WTC11 (cell line): Measurements from ENCODE around the gene RIPOR2. TPM values are rescaled to one million over a fixed set of nuclear protein-coding genes. Genes with fewer than 3 reads are reported as not detected.

ENCODE experiments used
- ATAC-seq: fragments of 200-7000 bp; cut with Tn5 transposase; 2 replicates; pipeline ENCODE4 v1.10.0; 2021; ENCODE audit warnings: mild to moderate bottlenecking, moderate library complexity
- CTCF ChIA-PET: fragments of 300-600 bp; sonication (Branson Sonifier 250); formaldehyde crosslinking; loops from one replicate; lab custom pipeline; 2021; ENCODE audit warnings: antibody characterized with exemption; lab: Charles Lee
- POLR2A ChIA-PET: fragments of 350-600 bp; sonication (Branson Sonifier 250); formaldehyde crosslinking; loops from one replicate; lab custom pipeline; 2021; ENCODE audit warnings: antibody characterized with exemption; lab: Charles Lee
- DNase-seq: peaks from one replicate; pipeline ENCODE4 v3.0.0; 2021; ENCODE audit warnings: low spot score
- H3K27ac Mint-ChIP-seq: 2 replicates; pipeline ENCODE4 v1.8.0; 2021; ENCODE audit warnings: mixed read lengths
- H3K27me3 Mint-ChIP-seq: 2 replicates; pipeline ENCODE4 v1.8.0; 2021; ENCODE audit warnings: low read depth, mild to moderate bottlenecking, moderate library complexity, mixed read lengths
- H3K36me3 Mint-ChIP-seq: 2 replicates; pipeline ENCODE4 v1.8.0; 2021; ENCODE audit warnings: mixed read lengths
- H3K4me1 Mint-ChIP-seq: 2 replicates; pipeline ENCODE4 v1.8.0; 2022; ENCODE audit warnings: mixed read lengths
- H3K4me3 Mint-ChIP-seq: 2 replicates; pipeline ENCODE4 v1.8.0; 2021; ENCODE audit warnings: mild to moderate bottlenecking, moderate library complexity, mixed read lengths
- H3K9me3 Mint-ChIP-seq: 2 replicates; pipeline ENCODE4 v1.8.0; 2021; ENCODE audit warnings: mixed read lengths
- ATF1 ChIP-seq: sonication (generic); formaldehyde crosslinking; IDR thresholded peaks from 2 replicates; pipeline ENCODE4 v1.8.1; 2023; ENCODE audit warnings: mild to moderate bottlenecking, moderate library complexity, missing genetic modification reagents
- CBFB ChIP-seq: sonication (generic); formaldehyde crosslinking; IDR thresholded peaks from 2 replicates; pipeline ENCODE4 v1.8.1; 2022; ENCODE audit warnings: mild to moderate bottlenecking, low read depth, missing genetic modification reagents
- CREB1 ChIP-seq: sonication (generic); formaldehyde crosslinking; IDR thresholded peaks from 2 replicates; pipeline ENCODE4 v1.8.0; 2023; ENCODE audit warnings: mild to moderate bottlenecking, missing genetic modification reagents
- FOXP4 ChIP-seq: sonication (generic); formaldehyde crosslinking; IDR thresholded peaks from 2 replicates; pipeline ENCODE4 v1.8.0; 2022; ENCODE audit warnings: mild to moderate bottlenecking, missing genetic modification reagents
- GABPB1 ChIP-seq: sonication (generic); formaldehyde crosslinking; IDR thresholded peaks from 2 replicates; pipeline ENCODE4 v1.8.1; 2023; ENCODE audit warnings: mild to moderate bottlenecking, missing genetic modification reagents
- MAX ChIP-seq: sonication (generic); formaldehyde crosslinking; IDR thresholded peaks from 2 replicates; pipeline ENCODE4 v1.8.0; 2022; ENCODE audit warnings: mild to moderate bottlenecking, missing genetic modification reagents
- NFE2L1 ChIP-seq: sonication (generic); formaldehyde crosslinking; IDR thresholded peaks from 2 replicates; pipeline ENCODE4 v1.8.1; 2023; ENCODE audit warnings: missing genetic modification reagents
- TP53 ChIP-seq: sonication (generic); formaldehyde crosslinking; IDR thresholded peaks from 2 replicates; pipeline ENCODE4 v1.8.1; 2023; ENCODE audit warnings: mild to moderate bottlenecking, missing genetic modification reagents
- ZBTB21 ChIP-seq: sonication (generic); formaldehyde crosslinking; IDR thresholded peaks from 2 replicates; pipeline ENCODE4 v1.8.1; 2023; ENCODE audit warnings: mild to moderate bottlenecking, missing genetic modification reagents, borderline replicate concordance
- ZBTB43 ChIP-seq: sonication (generic); formaldehyde crosslinking; IDR thresholded peaks from 2 replicates; pipeline ENCODE4 v1.8.1; 2023; ENCODE audit warnings: mild to moderate bottlenecking, missing genetic modification reagents
- total RNA-seq: library from RNA; stranded (reverse); gene quantifications from 3 replicates; pipeline ENCODE4 v1.2.3, GENCODE V29; 2021
- TF ChIP-seq, protein P1 (sequence below): sonication (generic); formaldehyde crosslinking; IDR thresholded peaks from 2 replicates; pipeline ENCODE4 v1.8.1; 2023; ENCODE audit warnings: mild to moderate bottlenecking, missing genetic modification reagents, borderline replicate concordance
- TF ChIP-seq, protein P2 (sequence below): fragments of 250-450 bp; sonication (Bioruptor Pico); IDR thresholded peaks from 2 replicates; pipeline ENCODE4 v1.9.0; 2021; ENCODE audit warnings: mild to moderate bottlenecking
- TF ChIP-seq, protein P3 (sequence below): sonication (generic); formaldehyde crosslinking; IDR thresholded peaks from 2 replicates; pipeline ENCODE4 v1.8.1; 2022; ENCODE audit warnings: mild to moderate bottlenecking, missing genetic modification reagents, moderate library complexity, borderline replicate concordance
- TF ChIP-seq, protein P4 (sequence below): sonication (generic); formaldehyde crosslinking; IDR thresholded peaks from 2 replicates; pipeline ENCODE4 v1.8.1; 2022; ENCODE audit warnings: missing genetic modification reagents, borderline replicate concordance
- TF ChIP-seq, protein P5 (sequence below): sonication (generic); formaldehyde crosslinking; conservative IDR thresholded peaks from 2 replicates; pipeline ENCODE4 v1.8.1; 2023; ENCODE audit warnings: mild to moderate bottlenecking, low read depth, missing genetic modification reagents, moderate library complexity
- TF ChIP-seq, protein P6 (sequence below): sonication (generic); formaldehyde crosslinking; IDR thresholded peaks from 2 replicates; pipeline ENCODE4 v1.8.1; 2023; ENCODE audit warnings: mild to moderate bottlenecking, missing genetic modification reagents

RIPOR2 gene
- total RNA-seq, 1 experiment from 2014 or later = 13.5 TPM

DNA sequence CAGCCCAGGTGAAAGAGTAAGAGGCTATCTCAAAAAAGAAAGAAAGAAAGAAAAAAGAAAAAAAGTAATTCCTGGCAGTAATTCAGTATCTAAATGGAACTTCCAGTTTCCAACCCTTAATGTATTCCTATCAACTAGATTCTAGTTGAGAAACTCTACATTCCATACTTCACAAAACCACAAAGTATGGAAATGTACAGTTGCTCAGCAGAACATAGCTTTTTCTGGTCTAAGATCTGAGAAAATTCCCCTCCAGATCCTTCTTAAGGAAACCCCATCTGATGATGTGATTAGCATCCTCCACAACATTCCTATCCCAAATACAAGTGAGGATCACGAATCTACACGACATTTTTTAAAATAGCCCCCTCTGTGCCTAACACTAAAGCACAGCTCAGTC is 140.7 kb downstream of the RIPOR2 start:
- DNase-seq (no peak), ATAC-seq (no peak)
- Mint-ChIP-seq H3K27me3 (no peaks in the 10 kb centered on the region), H3K36me3 (no peaks in the 10 kb centered on the region), H3K9me3 (peaks cover 6% of the 10 kb centered on the region; the same call in 1 of the 2 replicates), H3K27ac (no peak overlapping the region)
- no peak for TF ChIP-seq CREB1
- TF ChIP-seq MAX = no peak
- TF ChIP-seq NFE2L1 = no peak
- no peak for TF ChIP-seq FOXP4 (CRISPR knock-in tag)
- TF ChIP-seq, protein P1, sequence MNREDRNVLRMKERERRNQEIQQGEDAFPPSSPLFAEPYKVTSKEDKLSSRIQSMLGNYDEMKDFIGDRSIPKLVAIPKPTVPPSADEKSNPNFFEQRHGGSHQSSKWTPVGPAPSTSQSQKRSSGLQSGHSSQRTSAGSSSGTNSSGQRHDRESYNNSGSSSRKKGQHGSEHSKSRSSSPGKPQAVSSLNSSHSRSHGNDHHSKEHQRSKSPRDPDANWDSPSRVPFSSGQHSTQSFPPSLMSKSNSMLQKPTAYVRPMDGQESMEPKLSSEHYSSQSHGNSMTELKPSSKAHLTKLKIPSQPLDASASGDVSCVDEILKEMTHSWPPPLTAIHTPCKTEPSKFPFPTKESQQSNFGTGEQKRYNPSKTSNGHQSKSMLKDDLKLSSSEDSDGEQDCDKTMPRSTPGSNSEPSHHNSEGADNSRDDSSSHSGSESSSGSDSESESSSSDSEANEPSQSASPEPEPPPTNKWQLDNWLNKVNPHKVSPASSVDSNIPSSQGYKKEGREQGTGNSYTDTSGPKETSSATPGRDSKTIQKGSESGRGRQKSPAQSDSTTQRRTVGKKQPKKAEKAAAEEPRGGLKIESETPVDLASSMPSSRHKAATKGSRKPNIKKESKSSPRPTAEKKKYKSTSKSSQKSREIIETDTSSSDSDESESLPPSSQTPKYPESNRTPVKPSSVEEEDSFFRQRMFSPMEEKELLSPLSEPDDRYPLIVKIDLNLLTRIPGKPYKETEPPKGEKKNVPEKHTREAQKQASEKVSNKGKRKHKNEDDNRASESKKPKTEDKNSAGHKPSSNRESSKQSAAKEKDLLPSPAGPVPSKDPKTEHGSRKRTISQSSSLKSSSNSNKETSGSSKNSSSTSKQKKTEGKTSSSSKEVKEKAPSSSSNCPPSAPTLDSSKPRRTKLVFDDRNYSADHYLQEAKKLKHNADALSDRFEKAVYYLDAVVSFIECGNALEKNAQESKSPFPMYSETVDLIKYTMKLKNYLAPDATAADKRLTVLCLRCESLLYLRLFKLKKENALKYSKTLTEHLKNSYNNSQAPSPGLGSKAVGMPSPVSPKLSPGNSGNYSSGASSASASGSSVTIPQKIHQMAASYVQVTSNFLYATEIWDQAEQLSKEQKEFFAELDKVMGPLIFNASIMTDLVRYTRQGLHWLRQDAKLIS (CRISPR knock-in tag) = no peak
- TF ChIP-seq, protein P2, sequence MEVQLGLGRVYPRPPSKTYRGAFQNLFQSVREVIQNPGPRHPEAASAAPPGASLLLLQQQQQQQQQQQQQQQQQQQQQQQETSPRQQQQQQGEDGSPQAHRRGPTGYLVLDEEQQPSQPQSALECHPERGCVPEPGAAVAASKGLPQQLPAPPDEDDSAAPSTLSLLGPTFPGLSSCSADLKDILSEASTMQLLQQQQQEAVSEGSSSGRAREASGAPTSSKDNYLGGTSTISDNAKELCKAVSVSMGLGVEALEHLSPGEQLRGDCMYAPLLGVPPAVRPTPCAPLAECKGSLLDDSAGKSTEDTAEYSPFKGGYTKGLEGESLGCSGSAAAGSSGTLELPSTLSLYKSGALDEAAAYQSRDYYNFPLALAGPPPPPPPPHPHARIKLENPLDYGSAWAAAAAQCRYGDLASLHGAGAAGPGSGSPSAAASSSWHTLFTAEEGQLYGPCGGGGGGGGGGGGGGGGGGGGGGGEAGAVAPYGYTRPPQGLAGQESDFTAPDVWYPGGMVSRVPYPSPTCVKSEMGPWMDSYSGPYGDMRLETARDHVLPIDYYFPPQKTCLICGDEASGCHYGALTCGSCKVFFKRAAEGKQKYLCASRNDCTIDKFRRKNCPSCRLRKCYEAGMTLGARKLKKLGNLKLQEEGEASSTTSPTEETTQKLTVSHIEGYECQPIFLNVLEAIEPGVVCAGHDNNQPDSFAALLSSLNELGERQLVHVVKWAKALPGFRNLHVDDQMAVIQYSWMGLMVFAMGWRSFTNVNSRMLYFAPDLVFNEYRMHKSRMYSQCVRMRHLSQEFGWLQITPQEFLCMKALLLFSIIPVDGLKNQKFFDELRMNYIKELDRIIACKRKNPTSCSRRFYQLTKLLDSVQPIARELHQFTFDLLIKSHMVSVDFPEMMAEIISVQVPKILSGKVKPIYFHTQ (CRISPR knock-in tag) = no peak
- TF ChIP-seq, protein P3, sequence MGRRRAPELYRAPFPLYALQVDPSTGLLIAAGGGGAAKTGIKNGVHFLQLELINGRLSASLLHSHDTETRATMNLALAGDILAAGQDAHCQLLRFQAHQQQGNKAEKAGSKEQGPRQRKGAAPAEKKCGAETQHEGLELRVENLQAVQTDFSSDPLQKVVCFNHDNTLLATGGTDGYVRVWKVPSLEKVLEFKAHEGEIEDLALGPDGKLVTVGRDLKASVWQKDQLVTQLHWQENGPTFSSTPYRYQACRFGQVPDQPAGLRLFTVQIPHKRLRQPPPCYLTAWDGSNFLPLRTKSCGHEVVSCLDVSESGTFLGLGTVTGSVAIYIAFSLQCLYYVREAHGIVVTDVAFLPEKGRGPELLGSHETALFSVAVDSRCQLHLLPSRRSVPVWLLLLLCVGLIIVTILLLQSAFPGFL (CRISPR knock-in tag) = no peak
- no peak for TF ChIP-seq TP53 (CRISPR knock-in tag)
- TF ChIP-seq ZBTB43 (CRISPR knock-in tag) = no peak
- TF ChIP-seq, protein P4, sequence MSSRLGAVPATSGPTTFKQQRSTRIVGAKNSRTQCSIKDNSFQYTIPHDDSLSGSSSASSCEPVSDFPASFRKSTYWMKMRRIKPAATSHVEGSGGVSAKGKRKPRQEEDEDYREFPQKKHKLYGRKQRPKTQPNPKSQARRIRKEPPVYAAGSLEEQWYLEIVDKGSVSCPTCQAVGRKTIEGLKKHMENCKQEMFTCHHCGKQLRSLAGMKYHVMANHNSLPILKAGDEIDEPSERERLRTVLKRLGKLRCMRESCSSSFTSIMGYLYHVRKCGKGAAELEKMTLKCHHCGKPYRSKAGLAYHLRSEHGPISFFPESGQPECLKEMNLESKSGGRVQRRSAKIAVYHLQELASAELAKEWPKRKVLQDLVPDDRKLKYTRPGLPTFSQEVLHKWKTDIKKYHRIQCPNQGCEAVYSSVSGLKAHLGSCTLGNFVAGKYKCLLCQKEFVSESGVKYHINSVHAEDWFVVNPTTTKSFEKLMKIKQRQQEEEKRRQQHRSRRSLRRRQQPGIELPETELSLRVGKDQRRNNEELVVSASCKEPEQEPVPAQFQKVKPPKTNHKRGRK (CRISPR knock-in tag) = no peak
- TF ChIP-seq, protein P5, sequence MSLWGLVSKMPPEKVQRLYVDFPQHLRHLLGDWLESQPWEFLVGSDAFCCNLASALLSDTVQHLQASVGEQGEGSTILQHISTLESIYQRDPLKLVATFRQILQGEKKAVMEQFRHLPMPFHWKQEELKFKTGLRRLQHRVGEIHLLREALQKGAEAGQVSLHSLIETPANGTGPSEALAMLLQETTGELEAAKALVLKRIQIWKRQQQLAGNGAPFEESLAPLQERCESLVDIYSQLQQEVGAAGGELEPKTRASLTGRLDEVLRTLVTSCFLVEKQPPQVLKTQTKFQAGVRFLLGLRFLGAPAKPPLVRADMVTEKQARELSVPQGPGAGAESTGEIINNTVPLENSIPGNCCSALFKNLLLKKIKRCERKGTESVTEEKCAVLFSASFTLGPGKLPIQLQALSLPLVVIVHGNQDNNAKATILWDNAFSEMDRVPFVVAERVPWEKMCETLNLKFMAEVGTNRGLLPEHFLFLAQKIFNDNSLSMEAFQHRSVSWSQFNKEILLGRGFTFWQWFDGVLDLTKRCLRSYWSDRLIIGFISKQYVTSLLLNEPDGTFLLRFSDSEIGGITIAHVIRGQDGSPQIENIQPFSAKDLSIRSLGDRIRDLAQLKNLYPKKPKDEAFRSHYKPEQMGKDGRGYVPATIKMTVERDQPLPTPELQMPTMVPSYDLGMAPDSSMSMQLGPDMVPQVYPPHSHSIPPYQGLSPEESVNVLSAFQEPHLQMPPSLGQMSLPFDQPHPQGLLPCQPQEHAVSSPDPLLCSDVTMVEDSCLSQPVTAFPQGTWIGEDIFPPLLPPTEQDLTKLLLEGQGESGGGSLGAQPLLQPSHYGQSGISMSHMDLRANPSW (CRISPR knock-in tag) = no peak
- TF ChIP-seq CBFB (CRISPR knock-in tag) = no peak
- no peak for TF ChIP-seq ZBTB21
- TF ChIP-seq, protein P6, sequence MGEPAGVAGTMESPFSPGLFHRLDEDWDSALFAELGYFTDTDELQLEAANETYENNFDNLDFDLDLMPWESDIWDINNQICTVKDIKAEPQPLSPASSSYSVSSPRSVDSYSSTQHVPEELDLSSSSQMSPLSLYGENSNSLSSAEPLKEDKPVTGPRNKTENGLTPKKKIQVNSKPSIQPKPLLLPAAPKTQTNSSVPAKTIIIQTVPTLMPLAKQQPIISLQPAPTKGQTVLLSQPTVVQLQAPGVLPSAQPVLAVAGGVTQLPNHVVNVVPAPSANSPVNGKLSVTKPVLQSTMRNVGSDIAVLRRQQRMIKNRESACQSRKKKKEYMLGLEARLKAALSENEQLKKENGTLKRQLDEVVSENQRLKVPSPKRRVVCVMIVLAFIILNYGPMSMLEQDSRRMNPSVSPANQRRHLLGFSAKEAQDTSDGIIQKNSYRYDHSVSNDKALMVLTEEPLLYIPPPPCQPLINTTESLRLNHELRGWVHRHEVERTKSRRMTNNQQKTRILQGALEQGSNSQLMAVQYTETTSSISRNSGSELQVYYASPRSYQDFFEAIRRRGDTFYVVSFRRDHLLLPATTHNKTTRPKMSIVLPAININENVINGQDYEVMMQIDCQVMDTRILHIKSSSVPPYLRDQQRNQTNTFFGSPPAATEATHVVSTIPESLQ (CRISPR knock-in tag) = no peak
- TF ChIP-seq ATF1 = no peak
- TF ChIP-seq GABPB1 (CRISPR knock-in tag) = no peak
- TF ChIP-seq, all 79 proteins: peak for 0
- H3K4me3 Mint-ChIP-seq = no peak overlapping the region
- POLR2A ChIA-PET = no interaction called here
- H3K4me1 Mint-ChIP-seq = peaks cover 13% of the 10 kb centered on the region
- CTCF ChIA-PET = interaction anchor here (1.2 to 1.4 kb wide), 2 partner anchors 125 to 275 kb away, joined by 4 read pairs; no protein-coding TSS in a partner anchor
